HCT116 (cell line): ENCODE measurements around the gene ABHD11. TPM values are rescaled to one million over a fixed set of nuclear protein-coding genes. Genes with fewer than 3 reads are reported as not detected.
A peak's percentile ranks its signal among the peaks of the same experiment; 100 is the strongest.

Experiments used
- ATAC-seq: fragments of 200-7000 bp; cut with Tn5 transposase; 2 replicates; pipeline ENCODE4 v1.9.1; 2020; ENCODE audit warnings: mild to moderate bottlenecking, moderate library complexity
- BruUV-seq: library from RNA; stranded (reverse); fragments of 400-500 nt; replicated peaks from 2 replicates; lab custom pipeline; 2021; lab: Mats Ljungman, UMichigan
- CTCF ChIA-PET: fragments of 300-600 bp; sonication (Branson Sonifier 250); formaldehyde crosslinking; loops from one replicate; lab custom pipeline; 2021; ENCODE audit warnings: antibody characterized with exemption; lab: Charles Lee
- POLR2A ChIA-PET: fragments of 300-600, 350-600 bp; sonication (Branson Sonifier 250); formaldehyde crosslinking; loops from one replicate; lab custom pipeline; 2021; ENCODE audit warnings: antibody characterized with exemption; lab: Charles Lee
- RAD21 ChIA-PET, 2 experiments: fragments of 300-600 bp; sonication (Branson Sonifier 250); formaldehyde crosslinking; loops; one replicate each; lab custom pipeline; 2023; ENCODE audit warnings: low total read pairs in 2 of 2; ENCODE audit not compliant: uncharacterized antibody in 2 of 2, unreplicated experiment in 2 of 2, low non-redundant PET in 1 of 2; lab: Charles Lee
- DNase-seq: peaks from one replicate; pipeline ENCODE4 v3.0.0-alpha.2; 2010; ENCODE audit warnings: low read depth, low spot score
- H2AFZ ChIP-seq: fragments of 200-600 bp; shearing (Covaris generic), sonication (generic); 2 replicates; pipeline ENCODE4 v1.6.1; 2017; ENCODE audit warnings: low read depth, mixed run types, mixed read lengths, antibody characterized with exemption, low read length; ENCODE audit not compliant: poor library complexity, severe bottlenecking
- H3K27ac ChIP-seq: 2 replicates; pipeline ENCODE4 v1.5.1; 2012; ENCODE audit warnings: low read depth, low read length
- H3K27me3 ChIP-seq: fragments of 200-600 bp; sonication (generic); 2 replicates; pipeline ENCODE4 v1.6.1; 2016; ENCODE audit warnings: mixed run types, low read length, mixed read lengths; ENCODE audit not compliant: insufficient read depth
- H3K36me3 ChIP-seq, 2 experiments: fragments of 200-500 bp in 1 of 2; fragments of 200-600 bp in 1 of 2; sonication (Bioruptor generic) in 1 of 2; sonication (generic) in 1 of 2; 2 replicates each; pipeline versions ENCODE4 v1.5.1 to v1.6.1; 2014 to 2016; ENCODE audit warnings: low read length in 2 of 2, inconsistent platforms in 1 of 2, mixed read lengths in 1 of 2, mixed run types in 1 of 2; ENCODE audit not compliant: insufficient read depth in 2 of 2, control insufficient read depth in 1 of 2
- H3K4me1 ChIP-seq, 2 experiments: fragments of 200-600 bp in 1 of 2; sonication (generic) in 1 of 2; 2 replicates each; pipeline versions ENCODE4 v1.5.1 to v1.6.1; 2012 to 2017; ENCODE audit warnings: low read length in 2 of 2, inconsistent platforms in 1 of 2, mild to moderate bottlenecking in 1 of 2, mixed read lengths in 1 of 2, mixed run types in 1 of 2, moderate library complexity in 1 of 2; ENCODE audit not compliant: insufficient read depth in 2 of 2, control insufficient read depth in 1 of 2
- H3K4me2 ChIP-seq: fragments of 200-600 bp; sonication (generic); 2 replicates; pipeline ENCODE4 v1.6.1; 2017; ENCODE audit warnings: mixed run types, low read length, mixed read lengths
- H3K4me3 ChIP-seq, 2 experiments: fragments of 200-600 bp in 1 of 2; sonication (generic) in 1 of 2; replicated peaks in 1 of 2; 2 replicates each; pipeline ENCODE4 v1.5.1; 2011 to 2016; ENCODE audit warnings: low read length in 2 of 2, control low read depth in 1 of 2, low read depth in 1 of 2, mild to moderate bottlenecking in 1 of 2, mixed read lengths in 1 of 2, mixed run types in 1 of 2
- H3K79me2 ChIP-seq: fragments of 200-600 bp; sonication (generic); 2 replicates; pipeline ENCODE4 v1.6.1; 2017; ENCODE audit warnings: mild to moderate bottlenecking, mixed run types, low read length, moderate library complexity, mixed read lengths; ENCODE audit not compliant: insufficient read depth
- H3K9ac ChIP-seq: fragments of 200-600 bp; sonication (generic); 2 replicates; pipeline ENCODE4 v1.6.1; 2016; ENCODE audit warnings: low read length, mixed read lengths
- H3K9me2 ChIP-seq: fragments of 200-600 bp; sonication (generic), shearing (Covaris generic); 2 replicates; pipeline ENCODE4 v1.6.1; 2017; ENCODE audit warnings: mixed run types, mild to moderate bottlenecking, moderate library complexity; ENCODE audit not compliant: insufficient read depth
- H3K9me3 ChIP-seq, 2 experiments: fragments of 200-500 bp in 1 of 2; fragments of 200-600 bp in 1 of 2; sonication (Bioruptor generic) in 1 of 2; sonication (generic) in 1 of 2; 2 replicates each; pipeline ENCODE4 v1.6.1; 2014 to 2017; ENCODE audit warnings: low read length in 2 of 2, mixed read lengths in 2 of 2, inconsistent platforms in 1 of 2, low read depth in 1 of 2, mild to moderate bottlenecking in 1 of 2, mixed run types in 1 of 2, moderate library complexity in 1 of 2; ENCODE audit not compliant: control insufficient read depth in 1 of 2, insufficient read depth in 1 of 2
- H4K20me1 ChIP-seq: fragments of 200-600 bp; sonication (generic), shearing (Covaris generic); 2 replicates; pipeline ENCODE4 v1.6.1; 2017; ENCODE audit warnings: mixed run types, mild to moderate bottlenecking, moderate library complexity; ENCODE audit not compliant: insufficient read depth
- EGR1 ChIP-seq: IDR thresholded peaks from 2 replicates; pipeline ENCODE4 v1.6.1; 2012; ENCODE audit warnings: low read depth
- POLR2AphosphoS5 ChIP-seq: IDR thresholded peaks from 2 replicates; pipeline ENCODE4 v1.6.1; 2011; ENCODE audit warnings: mild to moderate bottlenecking, low read depth, low read length, moderate library complexity
- intact Hi-C: fragments of 100-400 bp; cut with micrococcal nuclease; formaldehyde crosslinking; loops from 2 replicates; pipeline ENCODE4 v1.10.0; 2022
- total RNA-seq: library from RNA; stranded (reverse); gene quantifications from one replicate; pipeline ENCODE4 v1.2.1, GENCODE V29; 2021; ENCODE audit not compliant: unreplicated experiment
- TF ChIP-seq, protein P1 (sequence below): IDR thresholded peaks from 2 replicates; pipeline ENCODE4 v1.6.1; 2011; ENCODE audit warnings: mild to moderate bottlenecking, low read length, moderate library complexity; ENCODE audit not compliant: insufficient replicate concordance; ENCODE audit errors: extremely low read depth
- TF ChIP-seq, protein P2 (sequence below): IDR thresholded peaks from 2 replicates; pipeline ENCODE4 v1.6.1; 2012; ENCODE audit warnings: low read depth
- TF ChIP-seq, protein P3 (sequence below): IDR thresholded peaks from 2 replicates; pipeline ENCODE4 v1.6.1; 2012

The ABHD11 gene
- total RNA-seq, 1 experiment from 2014 or later: 69.8 TPM

DNA sequence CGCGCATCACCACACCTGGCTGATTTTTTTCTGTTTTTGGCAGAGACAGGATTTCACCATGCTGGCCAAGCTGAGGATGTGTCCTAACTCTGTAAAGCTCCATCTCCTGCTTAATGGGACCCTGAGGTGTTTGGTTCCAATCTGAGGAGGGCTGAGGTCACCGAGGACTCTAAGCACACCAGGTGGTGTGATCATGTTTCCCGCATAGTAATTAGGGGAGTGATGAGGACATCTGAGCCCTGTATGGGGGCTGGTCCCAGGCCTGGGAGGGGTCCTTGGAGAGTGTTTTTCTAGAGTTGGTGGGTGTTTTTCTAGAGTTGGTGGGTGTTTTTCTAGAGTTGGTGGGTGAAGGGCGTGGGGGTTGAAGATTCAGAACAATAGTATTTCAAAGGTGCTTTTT, 3.0 kb upstream of the ABHD11 start:
- Histone ChIP-seq H3K27ac (peak overlapping the region; percentile 94), H3K4me2 (peak overlapping the region; percentile 95), H2AFZ (no peak overlapping the region), H3K9me2 (no peaks in the 10 kb centered on the region), H3K79me2 (peaks cover 29% of the 10 kb centered on the region), H3K27me3 (no peaks in the 10 kb centered on the region), H3K9ac (peak overlapping the region; percentile 79), H3K4me1 (peaks cover 51 to 74% of the 10 kb centered on the region in 2 experiments), H3K4me3 (no peak overlapping the region; a peak in 1 of 4 replicates), H3K9me3 (no peaks in the 10 kb centered on the region), H3K36me3 (peaks cover 7 to 13% of the 10 kb centered on the region in 2 experiments; a peak in 1 of 4 replicates), H4K20me1 (peaks cover 8% of the 10 kb centered on the region; the same call in 1 of the 2 replicates)
- ChIA-PET RAD21 (no interaction called here), CTCF (interaction anchor here (0.7 kb wide), 1 partner anchor 119 kb away, joined by 3 read pairs; no protein-coding TSS in a partner anchor), POLR2A (interaction anchor here (0.8 to 5.8 kb wide), 5 partner anchors 29 to 101 kb away, joined by 3 to 43 read pairs (median 7); partner anchors contain the start of genes CLDN3, CLDN4 and METTL27)
- DNase-seq (no peak), ATAC-seq (no peak)
- TF ChIP-seq EGR1 (no peak), POLR2AphosphoS5 (0 out of 2 replicates have a peak, but pooled peaks have one; percentile 18)
- intact Hi-C loops: loop anchor here (2.0 to 5.0 kb wide), 2 partner anchors 66 to 91 kb away; no protein-coding TSS in a partner anchor
- no TSS peak for BruUV-seq

DNA sequence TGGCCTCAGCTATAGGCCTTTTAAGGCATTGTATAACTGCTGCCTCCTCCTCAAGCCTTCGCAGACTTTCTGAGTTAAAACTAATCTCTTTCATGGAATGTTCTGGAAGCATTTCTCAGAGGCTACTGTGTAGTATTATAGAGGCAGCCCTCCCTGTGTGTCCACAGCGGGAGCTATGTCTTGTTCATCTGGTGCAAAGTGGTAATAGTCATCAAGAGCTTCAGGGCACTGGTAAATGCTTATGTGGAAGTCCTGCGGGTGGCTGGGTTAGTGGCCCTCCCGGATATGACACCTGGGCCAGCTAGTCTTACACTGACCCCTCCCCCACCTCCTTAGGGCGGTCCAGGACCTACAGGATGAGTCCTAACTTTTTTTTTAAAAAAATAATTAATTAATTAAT, 2.2 kb upstream of the ABHD11 start:
- no peak overlapping the region for H2AFZ ChIP-seq
- no peak overlapping the region for H3K4me3 ChIP-seq
- no peak for DNase-seq
- peaks cover 51 to 80% of the 10 kb centered on the region in 2 experiments for H3K4me1 ChIP-seq
- ChIA-PET POLR2A (interaction anchor here (0.7 to 5.8 kb wide), 11 partner anchors 29 to 110 kb away, joined by 3 to 43 read pairs (median 6); partner anchors contain the start of genes CLDN3, CLDN4 and METTL27), RAD21 (interaction anchor here in 1 of 2 experiments (0.5 to 1.0 kb wide), 2 partner anchors 102 to 110 kb away, joined by 3 read pairs; no protein-coding TSS in a partner anchor), CTCF (interaction anchor here (0.8 to 1.2 kb wide), 4 partner anchors 15 to 134 kb away, joined by 3 to 4 read pairs (median 4); no protein-coding TSS in a partner anchor)
- BruUV-seq: no TSS peak
- H3K36me3 ChIP-seq: peaks cover 7 to 18% of the 10 kb centered on the region in 2 experiments; a peak in 1 of 4 replicates
- no peaks in the 10 kb centered on the region for H3K9me3 ChIP-seq
- no peaks in the 10 kb centered on the region for H3K27me3 ChIP-seq
- TF ChIP-seq, protein P1, sequence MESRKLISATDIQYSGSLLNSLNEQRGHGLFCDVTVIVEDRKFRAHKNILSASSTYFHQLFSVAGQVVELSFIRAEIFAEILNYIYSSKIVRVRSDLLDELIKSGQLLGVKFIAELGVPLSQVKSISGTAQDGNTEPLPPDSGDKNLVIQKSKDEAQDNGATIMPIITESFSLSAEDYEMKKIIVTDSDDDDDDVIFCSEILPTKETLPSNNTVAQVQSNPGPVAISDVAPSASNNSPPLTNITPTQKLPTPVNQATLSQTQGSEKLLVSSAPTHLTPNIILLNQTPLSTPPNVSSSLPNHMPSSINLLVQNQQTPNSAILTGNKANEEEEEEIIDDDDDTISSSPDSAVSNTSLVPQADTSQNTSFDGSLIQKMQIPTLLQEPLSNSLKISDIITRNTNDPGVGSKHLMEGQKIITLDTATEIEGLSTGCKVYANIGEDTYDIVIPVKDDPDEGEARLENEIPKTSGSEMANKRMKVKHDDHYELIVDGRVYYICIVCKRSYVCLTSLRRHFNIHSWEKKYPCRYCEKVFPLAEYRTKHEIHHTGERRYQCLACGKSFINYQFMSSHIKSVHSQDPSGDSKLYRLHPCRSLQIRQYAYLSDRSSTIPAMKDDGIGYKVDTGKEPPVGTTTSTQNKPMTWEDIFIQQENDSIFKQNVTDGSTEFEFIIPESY: no peak
- TF ChIP-seq, protein P2, sequence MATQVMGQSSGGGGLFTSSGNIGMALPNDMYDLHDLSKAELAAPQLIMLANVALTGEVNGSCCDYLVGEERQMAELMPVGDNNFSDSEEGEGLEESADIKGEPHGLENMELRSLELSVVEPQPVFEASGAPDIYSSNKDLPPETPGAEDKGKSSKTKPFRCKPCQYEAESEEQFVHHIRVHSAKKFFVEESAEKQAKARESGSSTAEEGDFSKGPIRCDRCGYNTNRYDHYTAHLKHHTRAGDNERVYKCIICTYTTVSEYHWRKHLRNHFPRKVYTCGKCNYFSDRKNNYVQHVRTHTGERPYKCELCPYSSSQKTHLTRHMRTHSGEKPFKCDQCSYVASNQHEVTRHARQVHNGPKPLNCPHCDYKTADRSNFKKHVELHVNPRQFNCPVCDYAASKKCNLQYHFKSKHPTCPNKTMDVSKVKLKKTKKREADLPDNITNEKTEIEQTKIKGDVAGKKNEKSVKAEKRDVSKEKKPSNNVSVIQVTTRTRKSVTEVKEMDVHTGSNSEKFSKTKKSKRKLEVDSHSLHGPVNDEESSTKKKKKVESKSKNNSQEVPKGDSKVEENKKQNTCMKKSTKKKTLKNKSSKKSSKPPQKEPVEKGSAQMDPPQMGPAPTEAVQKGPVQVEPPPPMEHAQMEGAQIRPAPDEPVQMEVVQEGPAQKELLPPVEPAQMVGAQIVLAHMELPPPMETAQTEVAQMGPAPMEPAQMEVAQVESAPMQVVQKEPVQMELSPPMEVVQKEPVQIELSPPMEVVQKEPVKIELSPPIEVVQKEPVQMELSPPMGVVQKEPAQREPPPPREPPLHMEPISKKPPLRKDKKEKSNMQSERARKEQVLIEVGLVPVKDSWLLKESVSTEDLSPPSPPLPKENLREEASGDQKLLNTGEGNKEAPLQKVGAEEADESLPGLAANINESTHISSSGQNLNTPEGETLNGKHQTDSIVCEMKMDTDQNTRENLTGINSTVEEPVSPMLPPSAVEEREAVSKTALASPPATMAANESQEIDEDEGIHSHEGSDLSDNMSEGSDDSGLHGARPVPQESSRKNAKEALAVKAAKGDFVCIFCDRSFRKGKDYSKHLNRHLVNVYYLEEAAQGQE: no peak
- TF ChIP-seq, protein P3, sequence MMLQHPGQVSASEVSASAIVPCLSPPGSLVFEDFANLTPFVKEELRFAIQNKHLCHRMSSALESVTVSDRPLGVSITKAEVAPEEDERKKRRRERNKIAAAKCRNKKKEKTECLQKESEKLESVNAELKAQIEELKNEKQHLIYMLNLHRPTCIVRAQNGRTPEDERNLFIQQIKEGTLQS: no peak
- TF ChIP-seq POLR2AphosphoS5: peak; percentile 12; the same call in 1 of the 2 replicates
- no peak for ATAC-seq
- intact Hi-C loops: loop anchor here (2.0 to 5.0 kb wide), 2 partner anchors 67 to 92 kb away; no protein-coding TSS in a partner anchor
- peaks cover 32% of the 10 kb centered on the region for H3K79me2 ChIP-seq
- H3K4me2 ChIP-seq: peak overlapping the region; percentile 95
- H3K9ac ChIP-seq: peak overlapping the region; percentile 95
- H3K9me2 ChIP-seq: no peaks in the 10 kb centered on the region
- H4K20me1 ChIP-seq: peaks cover 8% of the 10 kb centered on the region; the same call in 1 of the 2 replicates
- H3K27ac ChIP-seq: peak overlapping the region; percentile 94
